Motor neuron (in vitro differentiated cells): Measurements from ENCODE around the gene PRR20G. TPM values are rescaled to one million over a fixed set of nuclear protein-coding genes. Genes with fewer than 3 reads are reported as not detected.
A peak's percentile ranks its signal among the peaks of the same experiment; 100 is the strongest.

Source experiments
- ATAC-seq, 8 experiments: fragments of 200-7000 bp; cut with Tn5 transposase; replicated peaks in 6 of 8; 2 replicates each; pipeline ENCODE4 v1.8.0; 2021; ENCODE audit warnings: mild to moderate bottlenecking in 8 of 8, moderate library complexity in 8 of 8
- H3K27ac ChIP-seq, 2 donors: fragments of 250-450 bp; sonication (Bioruptor Pico); 2 replicates each; pipeline ENCODE4 v1.9.0; 2021; ENCODE audit warnings: antibody characterized with exemption in 2 of 2, mild to moderate bottlenecking in 2 of 2, moderate library complexity in 1 of 2
- H3K4me1 ChIP-seq, 2 donors: fragments of 250-450 bp; sonication (Bioruptor Pico); replicated peaks in 1 of 2; 2 replicates each; pipeline ENCODE4 v1.6.1; 2021; ENCODE audit warnings: antibody characterized with exemption in 2 of 2, mild to moderate bottlenecking in 2 of 2, moderate library complexity in 1 of 2
- H3K4me3 ChIP-seq, 5 donors: fragments of 250-450 bp; sonication (Bioruptor Pico); 2 replicates each; pipeline ENCODE4 v1.9.0; 2021; ENCODE audit warnings: antibody characterized with exemption in 5 of 5, mild to moderate bottlenecking in 5 of 5, moderate library complexity in 4 of 5
- WGBS, 10 experiments: fragments of 450-650 bp; shearing (Covaris generic); methylation state at CpG; one replicate each; pipeline ENCODE4 v1.0.0; 2022; 5-methylcytosine and 5-hydroxymethylcytosine counted together
- in situ Hi-C, 9 experiments: fragments of 400-800 bp; cut with MboI; loops; one replicate each; pipeline ENCODE4 v1.15.0; 2021; ENCODE audit warnings: low sequenced_read_pairs in 9 of 9, low pct_unique_long_range_greater_than_20kb in 2 of 9; ENCODE audit not compliant: unreplicated experiment in 9 of 9
- total RNA-seq, 8 experiments: library from RNA; unstranded; fragments of 300-600 nt; gene quantifications; 2 replicates each; pipeline versions ENCODE4 v1.2.3 to v1.2.4, GENCODE V29; 2022

The PRR20G gene
- total RNA-seq, 8 experiments from 2014 or later, result 0.62 to 0.84 TPM; not detected in 6

GRCh38 chr3:127256733-127257271, 31.0 kb downstream of the PRR20G start:
- in situ Hi-C loops, result no loop called here
- 25 to 100% (median 77%) methylated on average over 2 to 6 of the region's 10 CpGs; no CpG with 5 or more reads in 1 of the 10 experiments for WGBS, 10 experiments
- peak in 3 of 8 experiments; percentile 76 to 91 (median 81) for ATAC-seq

GRCh38 chr3:127256138-127256537, 31.7 kb downstream of the PRR20G start:
- H3K4me1 ChIP-seq, result peaks cover 9 to 22% of the 10 kb centered on the region in 2 donors
- H3K27ac ChIP-seq, result no peak overlapping the region
- in situ Hi-C loops, result no loop called here
- H3K4me3 ChIP-seq, result no peak overlapping the region
- WGBS, 10 experiments, result 31 to 100% (median 90%) methylated on average over 1 to 5 of the region's 5 CpGs; no CpG with 5 or more reads in 1 of the 10 experiments
- no peak for ATAC-seq

More at GRCh38 chr3:127256733-127257271, 31.0 kb downstream of the PRR20G start:
- Histone ChIP-seq H3K4me1 (peaks cover 9 to 22% of the 10 kb centered on the region in 2 donors), H3K4me3 (no peak overlapping the region), H3K27ac (no peak overlapping the region)

- peaks cover 9 to 22% of the 10 kb centered on the region in 2 donors for H3K4me1 ChIP-seq
- WGBS, 10 experiments, result 75 to 95% (median 80%) methylated on average over 2 to 4 of the region's 4 CpGs; no CpG with 5 or more reads in 7 of the 10 experiments
- H3K4me3 ChIP-seq, result no peak overlapping the region
- no peak for ATAC-seq
- H3K27ac ChIP-seq, result no peak overlapping the region
- in situ Hi-C loops, result no loop called here
These were observed 32.3 kb downstream of the PRR20G start for GRCh38 chr3:127255516-127255915.

- Histone ChIP-seq H3K4me1 (peaks cover 9 to 22% of the 10 kb centered on the region in 2 donors), H3K27ac (no peak overlapping the region), H3K4me3 (no peak overlapping the region)
- 15 to 100% (median 84%) methylated on average over 2 to 4 of the region's 9 CpGs; no CpG with 5 or more reads in 4 of the 10 experiments for WGBS, 10 experiments
- ATAC-seq, result peak in 7 of 8 experiments; percentile 38 to 82 (median 74)
- in situ Hi-C loops, result no loop called here
These were observed 33.1 kb downstream of the PRR20G start for GRCh38 chr3:127254730-127255129.

GRCh38 chr3:127254033-127254644, 33.7 kb downstream of the PRR20G start:
- peak in 5 of 8 experiments; percentile 78 to 85 (median 83) for ATAC-seq
- in situ Hi-C loops, result no loop called here
- peak overlapping the region; percentile 46 to 77 for H3K27ac ChIP-seq
- peaks cover 9 to 22% of the 10 kb centered on the region in 2 donors for H3K4me1 ChIP-seq
- H3K4me3 ChIP-seq, result no peak overlapping the region
- WGBS, 10 experiments, result 0 to 90% (median 65%) methylated on average over 1 to 5 of the region's 10 CpGs; no CpG with 5 or more reads in 2 of the 10 experiments

GRCh38 chr3:127253491-127253890, 34.4 kb downstream of the PRR20G start:
- WGBS, 10 experiments, result 73 to 93% (median 90%) methylated on average over 2 to 6 of the region's 7 CpGs; no CpG with 5 or more reads in 4 of the 10 experiments
- in situ Hi-C loops, result no loop called here
- no peak for ATAC-seq
- H3K27ac ChIP-seq, result peak overlapping the region in 1 of 2 donors; percentile 77
- H3K4me3 ChIP-seq, result no peak overlapping the region
- H3K4me1 ChIP-seq, result peaks cover 9 to 22% of the 10 kb centered on the region in 2 donors

GRCh38 chr3:127252446-127252845, 35.4 kb downstream of the PRR20G start:
- Histone ChIP-seq H3K4me1 (peaks cover 9 to 22% of the 10 kb centered on the region in 2 donors), H3K4me3 (no peak overlapping the region), H3K27ac (no peak overlapping the region)
- in situ Hi-C loops, result no loop called here
- 0 to 80% (median 29%) methylated on average over 1 to 2 of the region's 2 CpGs; no CpG with 5 or more reads in 6 of the 10 experiments for WGBS, 10 experiments
- ATAC-seq, result no peak

- in situ Hi-C loops, result no loop called here
- no peak for ATAC-seq
- Histone ChIP-seq H3K4me3 (no peak overlapping the region), H3K4me1 (peaks cover 9 to 13% of the 10 kb centered on the region in 2 donors), H3K27ac (no peak overlapping the region)
- 0 to 43% (median 19%) methylated on average over 1 of the region's 1 CpG for WGBS, 10 experiments
These were observed 37.8 kb downstream of the PRR20G start for GRCh38 chr3:127250032-127250431.

- Histone ChIP-seq H3K27ac (no peak overlapping the region), H3K4me3 (no peak overlapping the region), H3K4me1 (no peaks in the 10 kb centered on the region)
- ATAC-seq, result no peak
- in situ Hi-C loops, result no loop called here
- WGBS, 10 experiments, result 0 to 67% (median 40%) methylated on average over 1 of the region's 1 CpG; no CpG with 5 or more reads in 4 of the 10 experiments
These were observed 40.6 kb downstream of the PRR20G start for GRCh38 chr3:127247292-127247691.

GRCh38 chr3:127238602-127239001, 49.2 kb downstream of the PRR20G start:
- H3K4me3 ChIP-seq, result no peak overlapping the region
- H3K4me1 ChIP-seq, result no peaks in the 10 kb centered on the region
- no peak for ATAC-seq
- in situ Hi-C loops, result no loop called here
- WGBS, 10 experiments, result 36 to 83% (median 65%) methylated on average over 1 to 2 of the region's 2 CpGs; no CpG with 5 or more reads in 1 of the 10 experiments
- H3K27ac ChIP-seq, result no peak overlapping the region

GRCh38 chr3:127237835-127238234, 50.0 kb downstream of the PRR20G start:
- 10 to 78% (median 52%) methylated on average over 3 of the region's 3 CpGs; no CpG with 5 or more reads in 1 of the 10 experiments for WGBS, 10 experiments
- no peak for ATAC-seq
- in situ Hi-C loops, result no loop called here
- H3K4me1 ChIP-seq, result no peaks in the 10 kb centered on the region
- no peak overlapping the region for H3K27ac ChIP-seq
- no peak overlapping the region for H3K4me3 ChIP-seq

- no peak for ATAC-seq
- 29 to 80% (median 55%) methylated on average over 1 to 3 of the region's 3 CpGs; no CpG with 5 or more reads in 4 of the 10 experiments for WGBS, 10 experiments
- in situ Hi-C loops, result no loop called here
- Histone ChIP-seq H3K4me1 (no peaks in the 10 kb centered on the region), H3K4me3 (no peak overlapping the region), H3K27ac (no peak overlapping the region)
These were observed 52.1 kb downstream of the PRR20G start for GRCh38 chr3:127235706-127236105.

- Histone ChIP-seq H3K4me3 (no peak overlapping the region), H3K27ac (no peak overlapping the region), H3K4me1 (no peaks in the 10 kb centered on the region)
- peak in 1 of 8 experiments; percentile 20 for ATAC-seq
- in situ Hi-C loops, result no loop called here
These were observed 53.1 kb downstream of the PRR20G start for GRCh38 chr3:127234778-127235177.
